ENCODE measurements around the gene FEM1C. TPM values are rescaled to one million over a fixed set of nuclear protein-coding genes. Genes with fewer than 3 reads are reported as not detected.

FEM1C gene
- total RNA-seq, 1 donor from 2014 or later, result 24.1 TPM

GRCh38 chr5:115558388-115558956, 13.9 kb upstream of the FEM1C start:
- no peak for TF ChIP-seq CTCF (IDR thresholded peaks at IDR 0.05)

GRCh38 chr5:115557667-115558387, 13.3 kb upstream of the FEM1C start:
- H3K36me3 ChIP-seq, result no peaks in the 10 kb centered on the region
- TF ChIP-seq CTCF (IDR thresholded peaks at IDR 0.05), result no peak
- H3K9me3 ChIP-seq, result no peaks in the 10 kb centered on the region
- no peak for DNase-seq
- peaks cover 18% of the 10 kb centered on the region for H3K4me1 ChIP-seq
- no peaks in the 10 kb centered on the region for H3K27me3 ChIP-seq (ENCODE audit: low read depth)
- intact Hi-C loops (cut with DNase I), result no loop called here
- H3K27ac ChIP-seq, result peak overlapping the region; percentile 48
- ATAC-seq, result peak; percentile 34 to 64
- H3K4me3 ChIP-seq, result no peak overlapping the region

More at GRCh38 chr5:115558388-115558956, 13.9 kb upstream of the FEM1C start:
- Histone ChIP-seq H3K27me3 (ENCODE audit: low read depth) (no peaks in the 10 kb centered on the region), H3K27ac (peak overlapping the region; percentile 48), H3K4me3 (no peak overlapping the region), H3K36me3 (no peaks in the 10 kb centered on the region), H3K4me1 (peaks cover 18% of the 10 kb centered on the region), H3K9me3 (no peaks in the 10 kb centered on the region)
- DNase-seq, result no peak
- ATAC-seq, result peak in 1 of 2 donors; percentile 65
- intact Hi-C loops (cut with DNase I), result no loop called here

- DNase-seq (no peak), ATAC-seq (no peak)
- TF ChIP-seq CTCF (IDR thresholded peaks at IDR 0.05), result no peak
- H3K9me3 ChIP-seq, result no peaks in the 10 kb centered on the region
- peaks cover 18% of the 10 kb centered on the region for H3K4me1 ChIP-seq
- no peaks in the 10 kb centered on the region for H3K27me3 ChIP-seq (ENCODE audit: low read depth)
- no peak overlapping the region for H3K27ac ChIP-seq
- H3K36me3 ChIP-seq, result no peaks in the 10 kb centered on the region
- intact Hi-C loops (cut with DNase I), result no loop called here
- no peak overlapping the region for H3K4me3 ChIP-seq
Measured at GRCh38 chr5:115556276-115556675, 11.7 kb upstream of the FEM1C start.

- no peaks in the 10 kb centered on the region for H3K27me3 ChIP-seq (ENCODE audit: low read depth)
- H3K4me1 ChIP-seq, result peaks cover 18% of the 10 kb centered on the region
- no peaks in the 10 kb centered on the region for H3K9me3 ChIP-seq
- no peak for TF ChIP-seq CTCF (IDR thresholded peaks at IDR 0.05)
- ATAC-seq, result no peak
- H3K27ac ChIP-seq, result no peak overlapping the region
- DNase-seq, result no peak
- H3K4me3 ChIP-seq, result no peak overlapping the region
- H3K36me3 ChIP-seq, result no peaks in the 10 kb centered on the region
- intact Hi-C loops (cut with DNase I), result no loop called here
Measured at GRCh38 chr5:115555084-115555633, 10.6 kb upstream of the FEM1C start.

- no peak overlapping the region for H3K4me3 ChIP-seq
- no peak overlapping the region for H3K27ac ChIP-seq
- peaks cover 16% of the 10 kb centered on the region for H3K4me1 ChIP-seq
- DNase-seq, result no peak
- H3K27me3 ChIP-seq (ENCODE audit: low read depth), result no peaks in the 10 kb centered on the region
- intact Hi-C loops (cut with DNase I), result no loop called here
- ATAC-seq, result no peak
- TF ChIP-seq CTCF (IDR thresholded peaks at IDR 0.05), result no peak
- no peaks in the 10 kb centered on the region for H3K9me3 ChIP-seq
- no peaks in the 10 kb centered on the region for H3K36me3 ChIP-seq
Measured at GRCh38 chr5:115553082-115553481, 8.5 kb upstream of the FEM1C start.
